Erythroblast (primary cell): ENCODE data around the gene PES1.

Experiments used
- GATA1 ChIP-seq: IDR thresholded peaks from 2 replicates; pipeline ENCODE4 v1.6.1; 2011; ENCODE audit warnings: low read depth, mild to moderate bottlenecking, control low read depth, low read length, moderate library complexity
- POLR2A ChIP-seq: IDR thresholded peaks from 2 replicates; pipeline ENCODE4 v1.6.1; 2011; ENCODE audit warnings: mild to moderate bottlenecking, low read length

DNA sequence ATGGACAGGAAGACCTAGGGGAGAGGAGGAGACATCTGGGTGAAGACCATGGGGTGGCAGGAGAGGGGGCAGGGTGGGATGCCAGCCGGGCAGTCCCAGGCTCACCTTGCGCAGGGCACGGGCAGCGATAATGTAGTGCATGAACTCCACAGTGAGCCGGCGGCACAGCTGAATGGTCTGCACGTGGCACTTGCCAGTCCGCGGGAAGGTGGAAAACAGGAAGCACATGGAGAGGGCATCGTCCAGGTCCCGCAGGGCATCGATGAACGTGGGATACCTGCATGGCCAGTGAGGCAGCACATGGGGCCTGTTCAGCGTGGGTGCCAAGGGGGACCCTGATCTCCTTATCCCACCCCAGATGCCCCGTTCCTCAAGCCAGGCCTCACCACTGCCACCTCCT is 7.3 kb downstream of the PES1 start:
- TF ChIP-seq POLR2A (no peak), GATA1 (no peak)
